ENCODE results near the gene SAMD8. TPM values are rescaled to one million over a fixed set of nuclear protein-coding genes. Genes with fewer than 3 reads are reported as not detected.
A peak's percentile ranks its signal among the peaks of the same experiment; 100 is the strongest.

The SAMD8 gene
- polyA plus RNA-seq, 3 donors, result 13.0 to 18.8 (median 13.7) TPM

DNA sequence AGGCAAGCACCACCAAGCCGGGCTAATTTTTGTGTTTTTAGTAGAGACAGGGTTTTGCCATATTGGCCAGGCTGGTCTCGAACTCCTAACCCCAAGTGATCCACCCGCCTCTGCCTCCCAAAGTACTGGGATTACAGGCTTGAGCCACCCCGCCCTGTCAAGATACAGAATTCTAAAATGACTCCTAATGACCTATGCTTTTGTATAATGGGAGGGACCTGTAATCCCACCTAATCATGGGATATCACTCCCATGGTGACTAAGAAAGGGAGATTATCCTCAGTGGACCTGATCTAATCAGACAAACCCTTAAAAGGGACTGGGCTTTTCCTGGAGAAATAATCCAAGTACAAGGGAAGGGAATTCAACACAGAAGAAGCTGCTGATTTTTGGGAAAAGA lies 28.8 kb downstream of the SAMD8 start:
- peaks cover 41% of the 10 kb centered on the region for H3K4me1 Mint-ChIP-seq
- H3K27me3 Mint-ChIP-seq (ENCODE audit: low read depth in 3 of 3), result no peaks in the 10 kb centered on the region
- no peak overlapping the region for H3K27ac ChIP-seq (ENCODE audit: low read depth in 1 of 2, low read length in 2 of 2)
- H3K27ac Mint-ChIP-seq, result no peak overlapping the region
- H3K4me2 ChIP-seq (replicated peaks; ENCODE audit: extremely low read depth, low read length, poor library complexity, severe bottlenecking), result no peak overlapping the region
- H3K79me2 ChIP-seq (ENCODE audit: insufficient read depth, low read length), result peaks cover 89% of the 10 kb centered on the region
- DNase-seq, result no peak
- no peak overlapping the region for H3K4me3 ChIP-seq (replicated peaks in 1 of 3; ENCODE audit: low read depth in 2 of 3, low read length in 3 of 3)
- no peaks in the 10 kb centered on the region for H3K9me3 ChIP-seq (replicated peaks in 1 of 2; ENCODE audit: control insufficient read depth in 1 of 2, insufficient read depth in 1 of 2, low read length in 2 of 2)
- H3K36me3 ChIP-seq (replicated peaks in 1 of 2; ENCODE audit: control insufficient read depth in 1 of 2, insufficient read depth in 2 of 2, low read length in 2 of 2), result no peaks in the 10 kb centered on the region
- H3K9ac ChIP-seq (ENCODE audit: insufficient read depth, low read length, poor library complexity, severe bottlenecking), result no peak overlapping the region
- intact Hi-C loops (cut with micrococcal nuclease), result no loop called here
- no peaks in the 10 kb centered on the region for H3K9me3 Mint-ChIP-seq
- H4K20me1 ChIP-seq (ENCODE audit: insufficient read depth, low read length), result peaks cover 91% of the 10 kb centered on the region
- no peak overlapping the region for H3K4me3 Mint-ChIP-seq
- peaks cover 16 to 32% of the 10 kb centered on the region in 2 donors for H3K4me1 ChIP-seq (ENCODE audit: control insufficient read depth in 1 of 2, insufficient read depth in 2 of 2, low read length in 2 of 2)
- TF ChIP-seq, protein P1, sequence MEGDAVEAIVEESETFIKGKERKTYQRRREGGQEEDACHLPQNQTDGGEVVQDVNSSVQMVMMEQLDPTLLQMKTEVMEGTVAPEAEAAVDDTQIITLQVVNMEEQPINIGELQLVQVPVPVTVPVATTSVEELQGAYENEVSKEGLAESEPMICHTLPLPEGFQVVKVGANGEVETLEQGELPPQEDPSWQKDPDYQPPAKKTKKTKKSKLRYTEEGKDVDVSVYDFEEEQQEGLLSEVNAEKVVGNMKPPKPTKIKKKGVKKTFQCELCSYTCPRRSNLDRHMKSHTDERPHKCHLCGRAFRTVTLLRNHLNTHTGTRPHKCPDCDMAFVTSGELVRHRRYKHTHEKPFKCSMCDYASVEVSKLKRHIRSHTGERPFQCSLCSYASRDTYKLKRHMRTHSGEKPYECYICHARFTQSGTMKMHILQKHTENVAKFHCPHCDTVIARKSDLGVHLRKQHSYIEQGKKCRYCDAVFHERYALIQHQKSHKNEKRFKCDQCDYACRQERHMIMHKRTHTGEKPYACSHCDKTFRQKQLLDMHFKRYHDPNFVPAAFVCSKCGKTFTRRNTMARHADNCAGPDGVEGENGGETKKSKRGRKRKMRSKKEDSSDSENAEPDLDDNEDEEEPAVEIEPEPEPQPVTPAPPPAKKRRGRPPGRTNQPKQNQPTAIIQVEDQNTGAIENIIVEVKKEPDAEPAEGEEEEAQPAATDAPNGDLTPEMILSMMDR (IDR thresholded peaks at IDR 0.05), result no peak
- no peak overlapping the region for H2AFZ ChIP-seq (ENCODE audit: insufficient read depth, low read depth, low read length, poor library complexity, severe bottlenecking)
- no CpG with 5 or more reads among the region's 4 CpGs for WGBS (ENCODE audit: insufficient coverage)
- no peaks in the 10 kb centered on the region for H3K27me3 ChIP-seq (ENCODE audit: control insufficient read depth in 2 of 2, insufficient read depth in 2 of 2, low read length in 2 of 2)
- peaks cover 3 to 8% of the 10 kb centered on the region in 2 donors for H3K36me3 Mint-ChIP-seq

DNA sequence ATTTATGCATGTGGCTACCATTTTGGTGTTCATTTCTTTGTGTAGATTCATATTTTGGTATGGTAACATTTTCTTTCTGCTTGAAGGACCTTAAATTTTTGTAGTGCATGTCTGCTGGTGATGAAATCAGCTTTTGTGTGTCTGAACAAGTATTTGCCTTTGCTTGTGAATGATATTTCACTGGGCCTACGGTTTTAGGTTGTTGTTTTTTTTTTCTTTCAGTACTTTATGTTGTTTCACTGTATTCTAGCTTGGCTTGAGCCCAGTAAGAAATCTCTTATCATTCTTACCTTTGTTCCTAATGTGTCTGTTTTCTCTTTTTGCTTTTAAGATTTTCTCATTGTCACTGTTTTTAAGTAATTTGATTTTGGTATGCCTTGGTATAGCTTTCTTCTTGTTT lies 31.9 kb downstream of the SAMD8 start:
- Histone ChIP-seq H3K27me3 (ENCODE audit: control insufficient read depth in 2 of 2, insufficient read depth in 2 of 2, low read length in 2 of 2) (no peaks in the 10 kb centered on the region), H2AFZ (ENCODE audit: insufficient read depth, low read depth, low read length, poor library complexity, severe bottlenecking) (no peak overlapping the region), H3K27ac (ENCODE audit: low read depth in 1 of 2, low read length in 2 of 2) (peak overlapping the region in 1 of 2 donors; percentile 87), H3K9ac (ENCODE audit: insufficient read depth, low read length, poor library complexity, severe bottlenecking) (no peak overlapping the region), H4K20me1 (ENCODE audit: insufficient read depth, low read length) (peaks cover 88% of the 10 kb centered on the region), H3K36me3 (replicated peaks in 1 of 2; ENCODE audit: control insufficient read depth in 1 of 2, insufficient read depth in 2 of 2, low read length in 2 of 2) (no peaks in the 10 kb centered on the region), H3K4me3 (replicated peaks in 1 of 3; ENCODE audit: low read depth in 2 of 3, low read length in 3 of 3) (no peak overlapping the region), H3K4me1 (ENCODE audit: control insufficient read depth in 1 of 2, insufficient read depth in 2 of 2, low read length in 2 of 2) (peaks cover 22 to 31% of the 10 kb centered on the region in 2 donors), H3K9me3 (replicated peaks in 1 of 2; ENCODE audit: control insufficient read depth in 1 of 2, insufficient read depth in 1 of 2, low read length in 2 of 2) (no peaks in the 10 kb centered on the region), H3K4me2 (replicated peaks; ENCODE audit: extremely low read depth, low read length, poor library complexity, severe bottlenecking) (no peak overlapping the region), H3K79me2 (ENCODE audit: insufficient read depth, low read length) (peaks cover 90% of the 10 kb centered on the region)
- peak overlapping the region in 6 of 7 donors; percentile 59 to 95 (median 85) for H3K27ac Mint-ChIP-seq
- no CpG with 5 or more reads among the region's 1 CpG for WGBS (ENCODE audit: insufficient coverage)
- no peak overlapping the region for H3K4me3 Mint-ChIP-seq
- DNase-seq, result no peak
- TF ChIP-seq, protein P1 (IDR thresholded peaks at IDR 0.05), result no peak
- H3K9me3 Mint-ChIP-seq, result no peaks in the 10 kb centered on the region
- peaks cover 1 to 5% of the 10 kb centered on the region in 2 donors for H3K36me3 Mint-ChIP-seq
- no peaks in the 10 kb centered on the region for H3K27me3 Mint-ChIP-seq (ENCODE audit: low read depth in 3 of 3)
- peaks cover 28% of the 10 kb centered on the region for H3K4me1 Mint-ChIP-seq
- intact Hi-C loops (cut with micrococcal nuclease), result no loop called here

All from CD14-positive monocyte (primary cell).